ENCODE data around the gene CD248. TPM values are rescaled to one million over a fixed set of nuclear protein-coding genes. Genes with fewer than 3 reads are reported as not detected.

The CD248 gene
- total RNA-seq, 4 donors from 2014 or later: 2.6 to 36.2 (median 6.5) TPM

DNA sequence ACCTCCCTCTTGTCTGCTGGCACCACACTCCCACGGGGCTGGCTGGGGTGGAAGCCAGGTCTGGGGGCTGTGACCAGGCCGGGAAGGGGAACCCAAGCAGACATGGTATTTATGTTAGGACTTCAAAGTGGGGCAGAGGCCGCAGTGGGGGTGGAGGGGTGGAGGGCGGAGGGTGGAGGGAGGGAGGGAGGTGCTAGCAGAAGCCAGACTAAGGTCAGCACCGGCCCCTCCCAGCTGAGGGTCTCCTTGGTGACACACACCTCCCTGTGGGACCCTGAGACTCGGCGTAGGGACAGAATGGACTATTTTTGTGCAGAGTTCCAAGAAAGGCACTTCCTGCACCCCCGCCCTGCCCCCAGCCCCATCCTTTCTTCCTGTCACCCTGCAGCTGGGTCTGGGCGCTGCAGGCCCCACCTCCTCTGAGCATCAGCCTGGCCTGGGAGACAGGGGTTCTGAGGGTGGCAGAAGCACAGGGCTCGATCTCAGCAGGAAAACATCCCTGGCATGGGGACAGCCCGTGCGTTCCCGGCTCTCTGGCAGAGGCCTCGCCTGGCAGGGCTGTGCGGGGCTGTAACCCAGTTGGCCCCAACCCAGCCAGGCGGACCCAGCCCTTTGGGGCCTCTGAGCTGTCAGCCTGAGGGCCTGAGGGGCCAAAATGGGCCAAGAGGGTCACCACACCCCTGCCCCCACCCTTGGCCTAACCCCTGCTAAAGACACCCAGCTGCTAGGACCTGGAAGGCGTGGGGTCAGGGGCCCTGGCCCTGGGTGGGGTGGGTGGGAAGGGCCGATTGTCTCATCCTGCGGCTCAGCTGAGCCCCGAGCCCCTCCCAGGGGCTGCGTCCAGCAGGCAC, 9.6 kb upstream of the CD248 start:
- Histone ChIP-seq H3K27me3 (no peaks in the 10 kb centered on the region), H3K36me3 (no peaks in the 10 kb centered on the region), H3K9me3 (no peaks in the 10 kb centered on the region), H3K27ac (peak overlapping the region; percentile 56 to 69 (median 61)), H3K4me1 (peaks cover 16 to 26% (median 22%) of the 10 kb centered on the region in 4 donors), H3K4me3 (no peak overlapping the region)
- intact Hi-C loops (cut with DNase I; ENCODE audit: low total_unique reads) (no loop called here), in situ Hi-C loops (cut with MboI; ENCODE audit: low pct_ligation_motif_present in 1 of 4, low pct_unique_long_range_greater_than_20kb in 1 of 4, low sequenced_read_pairs in 3 of 4) (no loop called here)
- no peak for TF ChIP-seq POLR2AphosphoS5 (IDR thresholded peaks at IDR 0.05)
- no peak for TF ChIP-seq POLR2A (IDR thresholded peaks at IDR 0.05)
- TF ChIP-seq, protein P1, sequence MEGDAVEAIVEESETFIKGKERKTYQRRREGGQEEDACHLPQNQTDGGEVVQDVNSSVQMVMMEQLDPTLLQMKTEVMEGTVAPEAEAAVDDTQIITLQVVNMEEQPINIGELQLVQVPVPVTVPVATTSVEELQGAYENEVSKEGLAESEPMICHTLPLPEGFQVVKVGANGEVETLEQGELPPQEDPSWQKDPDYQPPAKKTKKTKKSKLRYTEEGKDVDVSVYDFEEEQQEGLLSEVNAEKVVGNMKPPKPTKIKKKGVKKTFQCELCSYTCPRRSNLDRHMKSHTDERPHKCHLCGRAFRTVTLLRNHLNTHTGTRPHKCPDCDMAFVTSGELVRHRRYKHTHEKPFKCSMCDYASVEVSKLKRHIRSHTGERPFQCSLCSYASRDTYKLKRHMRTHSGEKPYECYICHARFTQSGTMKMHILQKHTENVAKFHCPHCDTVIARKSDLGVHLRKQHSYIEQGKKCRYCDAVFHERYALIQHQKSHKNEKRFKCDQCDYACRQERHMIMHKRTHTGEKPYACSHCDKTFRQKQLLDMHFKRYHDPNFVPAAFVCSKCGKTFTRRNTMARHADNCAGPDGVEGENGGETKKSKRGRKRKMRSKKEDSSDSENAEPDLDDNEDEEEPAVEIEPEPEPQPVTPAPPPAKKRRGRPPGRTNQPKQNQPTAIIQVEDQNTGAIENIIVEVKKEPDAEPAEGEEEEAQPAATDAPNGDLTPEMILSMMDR (IDR thresholded peaks at IDR 0.05): no peak
- no peak for TF ChIP-seq EP300 (IDR thresholded peaks at IDR 0.05; ENCODE audit: low read depth)
- DNase-seq: no peak
- 49% methylated on average over 17 of the region's 21 CpGs; no CpG with 5 or more reads in 1 of the 2 donors for WGBS, 2 donors (ENCODE audit: low coverage in 1 of 2)

GRCh38 chr11:66325263-66325671, 8.4 kb upstream of the CD248 start:
- Histone ChIP-seq H3K9me3 (no peaks in the 10 kb centered on the region), H3K4me3 (no peak overlapping the region), H3K36me3 (no peaks in the 10 kb centered on the region), H3K27me3 (no peaks in the 10 kb centered on the region), H3K27ac (no peak overlapping the region), H3K4me1 (peaks cover 16 to 26% (median 22%) of the 10 kb centered on the region in 4 donors)
- in situ Hi-C loops (cut with MboI; ENCODE audit: low pct_ligation_motif_present in 1 of 4, low pct_unique_long_range_greater_than_20kb in 1 of 4, low sequenced_read_pairs in 3 of 4): no loop called here
- no peak for DNase-seq
- WGBS, 2 donors (ENCODE audit: low coverage in 1 of 2): 68 to 81% methylated on average over 3 to 6 of the region's 8 CpGs
- TF ChIP-seq, protein P1 (IDR thresholded peaks at IDR 0.05): no peak
- TF ChIP-seq POLR2A (IDR thresholded peaks at IDR 0.05) (no peak), POLR2AphosphoS5 (IDR thresholded peaks at IDR 0.05) (no peak), EP300 (IDR thresholded peaks at IDR 0.05; ENCODE audit: low read depth) (no peak)
- intact Hi-C loops (cut with DNase I; ENCODE audit: low total_unique reads): no loop called here

GRCh38 chr11:66324664-66325063, 7.8 kb upstream of the CD248 start:
- Histone ChIP-seq H3K4me3 (no peak overlapping the region), H3K9me3 (no peaks in the 10 kb centered on the region), H3K27ac (no peak overlapping the region), H3K27me3 (no peaks in the 10 kb centered on the region), H3K4me1 (peaks cover 16 to 26% (median 22%) of the 10 kb centered on the region in 4 donors), H3K36me3 (no peaks in the 10 kb centered on the region)
- TF ChIP-seq EP300 (IDR thresholded peaks at IDR 0.05; ENCODE audit: low read depth) (no peak), POLR2A (IDR thresholded peaks at IDR 0.05) (no peak), POLR2AphosphoS5 (IDR thresholded peaks at IDR 0.05) (no peak)
- TF ChIP-seq, protein P1 (IDR thresholded peaks at IDR 0.05): no peak
- DNase-seq: no peak
- intact Hi-C loops (cut with DNase I; ENCODE audit: low total_unique reads) (no loop called here), in situ Hi-C loops (cut with MboI; ENCODE audit: low pct_ligation_motif_present in 1 of 4, low pct_unique_long_range_greater_than_20kb in 1 of 4, low sequenced_read_pairs in 3 of 4) (no loop called here)
- WGBS, 2 donors (ENCODE audit: low coverage in 1 of 2): 78% methylated on average over 10 of the region's 10 CpGs; no CpG with 5 or more reads in 1 of the 2 donors

DNA sequence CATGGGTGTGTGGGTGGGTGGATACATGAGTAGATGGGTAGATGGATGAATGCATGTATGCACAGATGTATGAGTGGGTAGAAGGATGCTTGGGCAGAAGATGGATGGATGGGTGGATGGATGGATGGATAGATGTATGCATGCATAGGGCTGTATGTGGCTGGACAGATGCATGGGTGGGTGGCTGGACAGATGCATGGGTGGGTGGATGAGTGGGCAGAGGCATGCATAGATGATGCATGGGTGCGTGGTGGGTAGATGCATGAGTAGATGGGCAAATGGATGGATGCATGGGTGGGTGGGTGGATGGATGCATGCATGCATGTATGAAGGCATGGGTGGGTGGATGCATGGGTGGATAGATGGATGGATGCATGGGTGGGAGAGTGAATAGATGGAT, 6.8 kb upstream of the CD248 start:
- no peaks in the 10 kb centered on the region for H3K36me3 ChIP-seq
- intact Hi-C loops (cut with DNase I; ENCODE audit: low total_unique reads) (no loop called here), in situ Hi-C loops (cut with MboI; ENCODE audit: low pct_ligation_motif_present in 1 of 4, low pct_unique_long_range_greater_than_20kb in 1 of 4, low sequenced_read_pairs in 3 of 4) (no loop called here)
- H3K4me1 ChIP-seq: peaks cover 14 to 25% (median 23%) of the 10 kb centered on the region in 4 donors
- 55 to 100% methylated on average over 1 of the region's 1 CpG for WGBS, 2 donors (ENCODE audit: low coverage in 1 of 2)
- H3K4me3 ChIP-seq: no peak overlapping the region
- no peaks in the 10 kb centered on the region for H3K9me3 ChIP-seq
- DNase-seq: no peak
- no peaks in the 10 kb centered on the region for H3K27me3 ChIP-seq
- no peak overlapping the region for H3K27ac ChIP-seq
- TF ChIP-seq POLR2AphosphoS5 (IDR thresholded peaks at IDR 0.05) (no peak), POLR2A (IDR thresholded peaks at IDR 0.05) (no peak), EP300 (IDR thresholded peaks at IDR 0.05; ENCODE audit: low read depth) (no peak)
- TF ChIP-seq, protein P1 (IDR thresholded peaks at IDR 0.05): no peak
